Loucy (cell line): ENCODE results near the gene RNASEH2A.

Source experiments
- H2AFZ ChIP-seq: fragments of 200-600 bp; sonication (generic); 2 replicates; pipeline ENCODE4 v1.6.0; 2016; ENCODE audit warnings: antibody characterized with exemption, mild to moderate bottlenecking, low read length, moderate library complexity
- H3F3A ChIP-seq: fragments of 200-600 bp; 2 replicates; pipeline ENCODE4 v1.6.0; 2016; ENCODE audit warnings: antibody characterized with exemption, low read depth, mild to moderate bottlenecking
- H3K27me3 ChIP-seq: fragments of 200-600 bp; sonication (generic); 2 replicates; pipeline ENCODE4 v1.6.1; 2014; ENCODE audit warnings: low read length, mild to moderate bottlenecking; ENCODE audit not compliant: insufficient read depth, poor library complexity, severe bottlenecking
- H3K36me3 ChIP-seq: fragments of 200-600 bp; sonication (generic); 2 replicates; pipeline ENCODE4 v1.6.1; 2016; ENCODE audit warnings: low read length; ENCODE audit not compliant: insufficient read depth
- H3K4me1 ChIP-seq: fragments of 200-600 bp; sonication (generic); 2 replicates; pipeline ENCODE4 v1.5.1; 2014; ENCODE audit warnings: low read length, mild to moderate bottlenecking; ENCODE audit not compliant: insufficient read depth, poor library complexity, severe bottlenecking
- H3K4me2 ChIP-seq: fragments of 200-600 bp; sonication (generic); 2 replicates; pipeline ENCODE4 v1.6.0; 2014; ENCODE audit warnings: antibody characterized with exemption, low read length, low read depth, mild to moderate bottlenecking; ENCODE audit not compliant: poor library complexity, severe bottlenecking
- H3K4me3 ChIP-seq: fragments of 200-600 bp; sonication (generic); 2 replicates; pipeline ENCODE4 v1.5.1; 2014; ENCODE audit warnings: low read length, mild to moderate bottlenecking, mixed read lengths; ENCODE audit not compliant: poor library complexity, severe bottlenecking
- H3K79me2 ChIP-seq: fragments of 200-600 bp; sonication (generic); 2 replicates; pipeline ENCODE4 v1.6.1; 2014; ENCODE audit warnings: low read length; ENCODE audit not compliant: insufficient read depth
- H3K9ac ChIP-seq: fragments of 200-600 bp; sonication (generic); 2 replicates; pipeline ENCODE4 v1.6.0; 2014; ENCODE audit warnings: mild to moderate bottlenecking, low read depth, low read length, moderate library complexity; ENCODE audit not compliant: poor library complexity, severe bottlenecking
- H3K9me2 ChIP-seq: fragments of 200-600 bp; sonication (generic); replicated peaks from 2 replicates; pipeline ENCODE4 v1.6.1; 2016; ENCODE audit warnings: low read depth, low read length, mixed read lengths
- H3K9me3 ChIP-seq: fragments of 200-600 bp; sonication (generic); 2 replicates; pipeline ENCODE4 v1.6.1; 2014; ENCODE audit warnings: mild to moderate bottlenecking, antibody characterized with exemption, low read length, low read depth; ENCODE audit not compliant: insufficient read depth
- H4K20me1 ChIP-seq: fragments of 200-600 bp; sonication (generic); 2 replicates; pipeline ENCODE4 v1.6.0; 2014; ENCODE audit warnings: antibody characterized with exemption, low read length, mild to moderate bottlenecking; ENCODE audit not compliant: insufficient read depth, poor library complexity, severe bottlenecking
- CTCF ChIP-seq: fragments of 200-600 bp; sonication (generic); conservative IDR thresholded peaks from 2 replicates; pipeline ENCODE4 v1.5.1; 2014; ENCODE audit warnings: mild to moderate bottlenecking, antibody characterized with exemption, low read length
- EZH2phosphoT487 ChIP-seq: fragments of 200-600 bp; IDR thresholded peaks from 2 replicates; pipeline ENCODE4 v1.6.1; 2018; ENCODE audit warnings: antibody characterized with exemption, mild to moderate bottlenecking, moderate library complexity, borderline replicate concordance

Gene RNASEH2A

DNA sequence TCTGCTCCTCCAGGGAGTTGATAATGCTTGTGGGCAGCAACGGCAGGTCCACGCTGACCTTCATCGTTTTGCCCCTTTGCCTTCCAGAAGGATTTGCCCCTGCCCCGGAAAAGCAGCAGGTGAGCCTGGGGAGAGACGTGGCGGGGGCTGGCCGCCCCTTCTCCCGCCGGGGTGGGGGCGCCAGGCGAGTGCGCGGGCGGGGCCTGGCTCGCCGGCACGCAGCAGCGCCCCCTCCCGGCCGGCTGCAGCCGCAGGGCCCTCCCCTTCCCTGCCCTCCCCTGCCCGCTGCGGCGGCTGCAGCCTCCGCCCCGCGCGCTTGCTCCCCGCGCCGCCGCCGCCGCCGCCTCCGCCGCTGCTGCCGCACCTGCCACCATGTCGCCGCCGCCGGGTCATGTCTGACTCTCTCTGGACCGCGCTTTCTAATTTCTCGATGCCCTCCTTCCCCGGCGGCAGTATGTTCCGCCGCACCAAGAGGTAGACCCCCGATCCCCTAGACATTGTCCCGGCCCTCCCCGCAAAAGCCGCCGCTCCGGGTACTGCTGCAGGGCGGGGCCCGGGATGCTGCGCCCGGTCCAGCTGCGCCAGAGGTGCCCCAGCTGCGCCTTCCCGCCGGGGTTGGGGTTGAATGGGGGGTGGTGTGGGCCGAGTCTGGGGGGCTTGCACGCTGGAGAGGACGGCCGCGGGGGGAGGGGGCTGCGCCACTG, 31.9 kb downstream of the RNASEH2A start, which contains the start of gene MAST1:
Gene MAST1, plus strand, starts transcription at position 334 of the 704 bp plus-strand sequence. Its CDS starts 58 bp downstream, at position 392.
- H3K36me3 ChIP-seq = no peaks in the 10 kb centered on the region
- peak within 1 kb of the TSS; percentile 82 for H3K4me2 ChIP-seq
- peak within 1 kb of the TSS; percentile 89 for H3K4me3 ChIP-seq
- H3K27me3 ChIP-seq = no peaks in the 10 kb centered on the region
- no peaks in the 10 kb centered on the region for H3F3A ChIP-seq
- no peaks in the 10 kb centered on the region for H3K9me2 ChIP-seq
- H2AFZ ChIP-seq = peak within 1 kb of the TSS; percentile 92
- TF ChIP-seq CTCF = peak; percentile 49
- no peak for TF ChIP-seq EZH2phosphoT487
- no peaks in the 10 kb centered on the region for H3K9me3 ChIP-seq
- H3K79me2 ChIP-seq = peaks cover 28% of the 10 kb centered on the region
- peaks cover 26% of the 10 kb centered on the region for H3K4me1 ChIP-seq
- H3K9ac ChIP-seq = peak within 1 kb of the TSS; percentile 84
- H4K20me1 ChIP-seq = peaks cover 26% of the 10 kb centered on the region

GRCh38 chr19:12838886-12839756, 32.7 kb downstream of the RNASEH2A start:
- no peak for TF ChIP-seq EZH2phosphoT487
- no peak for TF ChIP-seq CTCF
- peak overlapping the region; percentile 89 for H3K4me3 ChIP-seq
- no peaks in the 10 kb centered on the region for H3K9me2 ChIP-seq
- peaks cover 21% of the 10 kb centered on the region for H3K4me1 ChIP-seq
- H4K20me1 ChIP-seq = peaks cover 28% of the 10 kb centered on the region
- H3F3A ChIP-seq = no peaks in the 10 kb centered on the region
- H3K4me2 ChIP-seq = peak overlapping the region; percentile 82
- peak overlapping the region; percentile 92; the same call in 1 of the 2 replicates for H2AFZ ChIP-seq
- H3K9me3 ChIP-seq = no peaks in the 10 kb centered on the region
- no peaks in the 10 kb centered on the region for H3K27me3 ChIP-seq
- H3K79me2 ChIP-seq = peaks cover 28% of the 10 kb centered on the region
- H3K36me3 ChIP-seq = no peaks in the 10 kb centered on the region
- peak overlapping the region; percentile 84 for H3K9ac ChIP-seq

- no peak for TF ChIP-seq CTCF
- no peak for TF ChIP-seq EZH2phosphoT487
- Histone ChIP-seq H3K4me2 (peak overlapping the region; percentile 31), H3K4me3 (no peak overlapping the region), H3K9me2 (no peaks in the 10 kb centered on the region), H3K36me3 (no peaks in the 10 kb centered on the region), H3K9ac (no peak overlapping the region), H2AFZ (no peak overlapping the region), H3F3A (no peaks in the 10 kb centered on the region), H3K79me2 (peaks cover 28% of the 10 kb centered on the region), H4K20me1 (peaks cover 33% of the 10 kb centered on the region), H3K27me3 (no peaks in the 10 kb centered on the region), H3K4me1 (peaks cover 14% of the 10 kb centered on the region), H3K9me3 (no peaks in the 10 kb centered on the region)
Measured at GRCh38 chr19:12840091-12841079, 34.0 kb downstream of the RNASEH2A start.
